Psoas muscle (tissue), 8 donors: ENCODE results near the gene KATNB1. TPM values are rescaled to one million over a fixed set of nuclear protein-coding genes. Genes with fewer than 3 reads are reported as not detected.

Experiments
- ATAC-seq, 4 donors: fragments of 200-7000 bp; cut with Tn5 transposase; one replicate each; pipeline ENCODE4 v1.9.1; 2020; ENCODE audit warnings: moderate library complexity in 3 of 4, mild to moderate bottlenecking in 2 of 4
- DNase-seq, 2 donors: peaks; one replicate each; pipeline ENCODE4 v3.0.0-alpha.2; 2020
- H3K27ac ChIP-seq: fragments of 200-600 bp; one replicate; pipeline ENCODE4 v1.8.0; 2022
- H3K27me3 ChIP-seq, 3 donors: fragments of 200-600 bp in 1 of 3; one replicate each; pipeline versions ENCODE4 v1.6.1 to v1.8.0; 2013 to 2022; ENCODE audit warnings: low read length in 2 of 3, mild to moderate bottlenecking in 2 of 3, moderate library complexity in 1 of 3; ENCODE audit not compliant: insufficient read depth in 3 of 3
- H3K36me3 ChIP-seq, 2 donors: fragments of 200-600 bp in 1 of 2; one replicate each; pipeline versions ENCODE4 v1.6.1 to v1.8.0; 2013 to 2022; ENCODE audit warnings: low read depth in 1 of 2, mild to moderate bottlenecking in 1 of 2, moderate library complexity in 1 of 2; ENCODE audit not compliant: insufficient read depth in 1 of 2
- H3K4me1 ChIP-seq: fragments of 200-600 bp; one replicate; pipeline ENCODE4 v1.8.0; 2022
- H3K4me3 ChIP-seq: fragments of 200-600 bp; one replicate; pipeline ENCODE4 v1.8.0; 2022; ENCODE audit warnings: mild to moderate bottlenecking
- H3K9me3 ChIP-seq: fragments of 200-600 bp; one replicate; pipeline ENCODE4 v1.8.0; 2022
- CTCF ChIP-seq: fragments of 200-600 bp; IDR thresholded peaks from one replicate; pipeline ENCODE4 v1.8.0; 2022; ENCODE audit warnings: antibody characterized with exemption
- WGBS, 3 donors: extraction: QIAGEN DNeasy Blood & Tissue Kit; methylation state at CpG; one replicate each; pipeline versions ENCODE4 v1.1.6 to v1.1.7; 2013; 5-methylcytosine and 5-hydroxymethylcytosine counted together
- intact Hi-C, 2 donors: fragments of 100-400 bp; cut with DNase I; formaldehyde crosslinking; loops; one replicate each; pipeline versions ENCODE4 v1.11.0 to v1.14.2; 2022
- polyA plus RNA-seq, 3 donors: library from polyadenylated mRNA; stranded (reverse); fragments of 200-250 nt; gene quantifications; one replicate each; pipeline ENCODE4 v1.2.3, GENCODE V29; 2013
- total RNA-seq, 4 donors: library from RNA; stranded (reverse); fragmentation: NEBNext Ultra II Directional in 2 of 4; extraction: Animal tissue kit (Norgen Biotek cat#: 25700) in 2 of 4; gene quantifications; one replicate each; pipeline versions ENCODE4 v1.2.1 to v1.2.4, GENCODE V29; 2021 to 2023
- donor health status: healthy with polysubstance abuse.
- donor health status: DM: no; HTN: no; CAD: no; lungs with moderate emphysema.
- donor health status: Bipolar disorder and iron deficiency.
- donor health status: healthy.
- donor health status: DM: yes; HTN: yes; CAD: no.
- donor health status: DM: no; HTN: no; CAD: no.
- donor health status: DM: no; HTN: no; CAD: no.
- donor health status: DM: yes; HTN: yes; CAD: no.

KATNB1 gene
- total and polyA plus RNA-seq, 7 donors: 6.3 to 15.6 (median 9.2) TPM

- peaks cover 26% of the 10 kb centered on the region for H3K4me1 ChIP-seq
- intact Hi-C loops: no loop called here
- no peaks in the 10 kb centered on the region for H3K27me3 ChIP-seq
- H3K36me3 ChIP-seq: no peaks in the 10 kb centered on the region
- TF ChIP-seq CTCF: no peak
- H3K27ac ChIP-seq: peak overlapping the region; percentile 41
- ATAC-seq (no peak), DNase-seq (peak in 1 of 2 donors; percentile 9)
- H3K4me3 ChIP-seq: no peak overlapping the region
- no peaks in the 10 kb centered on the region for H3K9me3 ChIP-seq
- WGBS, 3 donors: 78 to 87% (median 86%) methylated on average over 8 of the region's 8 CpGs
Measured at GRCh38 chr16:57787519-57787905, 51.9 kb downstream of the KATNB1 start.

- Histone ChIP-seq H3K27me3 (no peaks in the 10 kb centered on the region), H3K27ac (no peak overlapping the region), H3K4me1 (peaks cover 26% of the 10 kb centered on the region), H3K9me3 (no peaks in the 10 kb centered on the region), H3K4me3 (no peak overlapping the region), H3K36me3 (no peaks in the 10 kb centered on the region)
- no peak for TF ChIP-seq CTCF
- peak; percentile 15 to 47 for DNase-seq
- WGBS, 3 donors: 64 to 73% (median 68%) methylated on average over 17 of the region's 17 CpGs
- intact Hi-C loops: no loop called here
- no peak for ATAC-seq
Measured at GRCh38 chr16:57788252-57788841, 52.8 kb downstream of the KATNB1 start.

- DNase-seq (peak; percentile 4 to 30), ATAC-seq (no peak)
- no peak overlapping the region for H3K4me3 ChIP-seq
- TF ChIP-seq CTCF: no peak
- intact Hi-C loops: no loop called here
- H3K36me3 ChIP-seq: no peaks in the 10 kb centered on the region
- H3K4me1 ChIP-seq: peaks cover 26% of the 10 kb centered on the region
- no peak overlapping the region for H3K27ac ChIP-seq
- no peaks in the 10 kb centered on the region for H3K27me3 ChIP-seq
- WGBS, 3 donors: 90 to 91% (median 90%) methylated on average over 12 of the region's 12 CpGs
- H3K9me3 ChIP-seq: no peaks in the 10 kb centered on the region
Measured at GRCh38 chr16:57788951-57789350, 53.4 kb downstream of the KATNB1 start.

- intact Hi-C loops: no loop called here
- Histone ChIP-seq H3K27ac (peak overlapping the region; percentile 76), H3K4me1 (peaks cover 26% of the 10 kb centered on the region)
Measured at GRCh38 chr16:57791195-57791892, 55.8 kb downstream of the KATNB1 start.

More at GRCh38 chr16:57791195-57791892, 55.8 kb downstream of the KATNB1 start:
- H3K9me3 ChIP-seq: no peaks in the 10 kb centered on the region
- H3K36me3 ChIP-seq: no peaks in the 10 kb centered on the region
- peak overlapping the region; percentile 24 for H3K4me3 ChIP-seq
- DNase-seq: peak; percentile 73 to 87
- H3K27me3 ChIP-seq: no peaks in the 10 kb centered on the region
- WGBS, 3 donors: 14 to 19% (median 19%) methylated on average over 12 to 13 of the region's 13 CpGs
- TF ChIP-seq CTCF: no peak
- peak; percentile 78 to 89 (median 85) for ATAC-seq
